ENCODE measurements around the gene PSMG3. TPM values are rescaled to one million over a fixed set of nuclear protein-coding genes. Genes with fewer than 3 reads are reported as not detected.

PSMG3 gene
- total RNA-seq, 1 experiment from 2014 or later, result 33.3 TPM

DNA sequence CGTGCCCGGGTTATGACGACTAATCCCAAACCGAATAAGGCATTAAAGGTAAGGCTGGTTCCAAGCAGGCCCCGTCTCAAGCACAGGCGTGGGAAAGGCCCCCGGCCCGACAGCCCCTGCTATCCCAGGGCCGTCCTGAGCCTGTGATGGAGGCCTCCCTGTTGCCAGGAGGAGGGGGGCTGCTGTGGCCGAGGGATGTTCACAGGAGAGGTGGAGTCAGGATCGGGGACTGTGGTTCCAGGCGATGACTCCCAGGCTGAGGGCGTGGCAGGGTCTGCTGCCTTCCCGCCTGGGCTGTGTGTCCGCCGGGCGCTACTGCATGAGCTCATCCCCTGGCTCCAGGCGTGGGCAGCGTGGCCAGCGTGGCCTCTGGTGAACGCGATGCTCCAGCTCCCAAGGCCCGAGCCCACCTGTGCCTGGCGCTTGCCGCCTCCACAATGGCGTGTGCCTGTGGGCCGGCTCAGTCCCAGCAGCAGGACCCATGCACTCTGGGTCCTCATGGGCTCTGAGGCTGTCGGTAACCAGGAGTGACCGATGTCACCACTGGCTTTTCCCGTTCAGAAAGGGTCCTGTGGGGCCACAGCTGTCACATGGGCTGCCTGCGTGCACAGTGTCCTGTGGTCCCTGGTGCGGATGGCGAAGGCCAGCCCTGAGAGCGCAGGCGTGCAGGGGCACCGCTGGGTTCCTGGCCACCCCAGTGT is 30.5 kb downstream of the PSMG3 start (continued):
- TF ChIP-seq, protein P1, sequence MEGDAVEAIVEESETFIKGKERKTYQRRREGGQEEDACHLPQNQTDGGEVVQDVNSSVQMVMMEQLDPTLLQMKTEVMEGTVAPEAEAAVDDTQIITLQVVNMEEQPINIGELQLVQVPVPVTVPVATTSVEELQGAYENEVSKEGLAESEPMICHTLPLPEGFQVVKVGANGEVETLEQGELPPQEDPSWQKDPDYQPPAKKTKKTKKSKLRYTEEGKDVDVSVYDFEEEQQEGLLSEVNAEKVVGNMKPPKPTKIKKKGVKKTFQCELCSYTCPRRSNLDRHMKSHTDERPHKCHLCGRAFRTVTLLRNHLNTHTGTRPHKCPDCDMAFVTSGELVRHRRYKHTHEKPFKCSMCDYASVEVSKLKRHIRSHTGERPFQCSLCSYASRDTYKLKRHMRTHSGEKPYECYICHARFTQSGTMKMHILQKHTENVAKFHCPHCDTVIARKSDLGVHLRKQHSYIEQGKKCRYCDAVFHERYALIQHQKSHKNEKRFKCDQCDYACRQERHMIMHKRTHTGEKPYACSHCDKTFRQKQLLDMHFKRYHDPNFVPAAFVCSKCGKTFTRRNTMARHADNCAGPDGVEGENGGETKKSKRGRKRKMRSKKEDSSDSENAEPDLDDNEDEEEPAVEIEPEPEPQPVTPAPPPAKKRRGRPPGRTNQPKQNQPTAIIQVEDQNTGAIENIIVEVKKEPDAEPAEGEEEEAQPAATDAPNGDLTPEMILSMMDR (IDR thresholded peaks at IDR 0.05), result no peak
- TF ChIP-seq RELA (CRISPR knock-in tag; IDR thresholded peaks at IDR 0.05; ENCODE audit: borderline replicate concordance), result no peak
- TF ChIP-seq, protein P2, sequence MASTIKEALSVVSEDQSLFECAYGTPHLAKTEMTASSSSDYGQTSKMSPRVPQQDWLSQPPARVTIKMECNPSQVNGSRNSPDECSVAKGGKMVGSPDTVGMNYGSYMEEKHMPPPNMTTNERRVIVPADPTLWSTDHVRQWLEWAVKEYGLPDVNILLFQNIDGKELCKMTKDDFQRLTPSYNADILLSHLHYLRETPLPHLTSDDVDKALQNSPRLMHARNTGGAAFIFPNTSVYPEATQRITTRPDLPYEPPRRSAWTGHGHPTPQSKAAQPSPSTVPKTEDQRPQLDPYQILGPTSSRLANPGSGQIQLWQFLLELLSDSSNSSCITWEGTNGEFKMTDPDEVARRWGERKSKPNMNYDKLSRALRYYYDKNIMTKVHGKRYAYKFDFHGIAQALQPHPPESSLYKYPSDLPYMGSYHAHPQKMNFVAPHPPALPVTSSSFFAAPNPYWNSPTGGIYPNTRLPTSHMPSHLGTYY (CRISPR knock-in tag; IDR thresholded peaks at IDR 0.05), result no peak
- no peak for TF ChIP-seq GTF2I (CRISPR knock-in tag; conservative IDR thresholded peaks at IDR 0.05)
- no peak for TF ChIP-seq ZNF232 (CRISPR knock-in tag; IDR thresholded peaks at IDR 0.05)

DNA sequence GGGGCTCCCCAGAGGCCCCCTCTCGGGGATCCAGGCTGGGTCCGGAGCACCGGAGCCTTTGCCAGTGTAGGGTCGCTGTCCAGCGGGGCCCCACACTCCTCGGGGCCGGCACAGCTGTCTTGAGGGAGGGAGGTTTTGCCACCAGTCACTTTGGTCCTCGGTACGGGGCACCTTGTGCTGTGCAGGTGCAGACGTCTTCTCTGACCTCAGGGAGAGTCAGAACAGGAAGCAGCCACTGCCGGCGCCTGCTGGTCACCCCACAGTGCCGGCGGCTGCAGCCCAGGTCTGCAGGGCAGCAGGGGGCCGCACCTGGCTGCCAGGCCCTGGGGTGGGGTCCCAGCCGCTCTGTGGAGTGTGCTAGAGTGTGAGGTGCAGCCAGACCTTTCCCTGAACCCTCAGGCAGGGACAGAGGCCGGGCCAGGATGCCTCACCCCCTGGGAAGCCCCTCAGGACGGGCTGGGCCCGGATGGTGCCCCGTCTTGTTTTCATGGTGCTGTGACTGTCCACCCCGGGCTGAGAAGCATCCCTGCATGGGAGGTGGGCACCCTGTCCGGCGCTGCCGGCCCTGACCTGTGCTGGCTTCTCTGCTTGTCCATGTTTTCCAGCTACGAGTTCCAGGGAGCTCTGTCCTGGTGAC is 31.2 kb downstream of the PSMG3 start:
- H3K4me3 Mint-ChIP-seq, result no peak overlapping the region
- DNase-seq (ENCODE audit: low spot score) (no peak), ATAC-seq (no peak)
- TF ChIP-seq, protein P3, sequence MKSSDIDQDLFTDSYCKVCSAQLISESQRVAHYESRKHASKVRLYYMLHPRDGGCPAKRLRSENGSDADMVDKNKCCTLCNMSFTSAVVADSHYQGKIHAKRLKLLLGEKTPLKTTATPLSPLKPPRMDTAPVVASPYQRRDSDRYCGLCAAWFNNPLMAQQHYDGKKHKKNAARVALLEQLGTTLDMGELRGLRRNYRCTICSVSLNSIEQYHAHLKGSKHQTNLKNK (CRISPR knock-in tag; IDR thresholded peaks at IDR 0.05), result no peak
- TF ChIP-seq, protein P4, sequence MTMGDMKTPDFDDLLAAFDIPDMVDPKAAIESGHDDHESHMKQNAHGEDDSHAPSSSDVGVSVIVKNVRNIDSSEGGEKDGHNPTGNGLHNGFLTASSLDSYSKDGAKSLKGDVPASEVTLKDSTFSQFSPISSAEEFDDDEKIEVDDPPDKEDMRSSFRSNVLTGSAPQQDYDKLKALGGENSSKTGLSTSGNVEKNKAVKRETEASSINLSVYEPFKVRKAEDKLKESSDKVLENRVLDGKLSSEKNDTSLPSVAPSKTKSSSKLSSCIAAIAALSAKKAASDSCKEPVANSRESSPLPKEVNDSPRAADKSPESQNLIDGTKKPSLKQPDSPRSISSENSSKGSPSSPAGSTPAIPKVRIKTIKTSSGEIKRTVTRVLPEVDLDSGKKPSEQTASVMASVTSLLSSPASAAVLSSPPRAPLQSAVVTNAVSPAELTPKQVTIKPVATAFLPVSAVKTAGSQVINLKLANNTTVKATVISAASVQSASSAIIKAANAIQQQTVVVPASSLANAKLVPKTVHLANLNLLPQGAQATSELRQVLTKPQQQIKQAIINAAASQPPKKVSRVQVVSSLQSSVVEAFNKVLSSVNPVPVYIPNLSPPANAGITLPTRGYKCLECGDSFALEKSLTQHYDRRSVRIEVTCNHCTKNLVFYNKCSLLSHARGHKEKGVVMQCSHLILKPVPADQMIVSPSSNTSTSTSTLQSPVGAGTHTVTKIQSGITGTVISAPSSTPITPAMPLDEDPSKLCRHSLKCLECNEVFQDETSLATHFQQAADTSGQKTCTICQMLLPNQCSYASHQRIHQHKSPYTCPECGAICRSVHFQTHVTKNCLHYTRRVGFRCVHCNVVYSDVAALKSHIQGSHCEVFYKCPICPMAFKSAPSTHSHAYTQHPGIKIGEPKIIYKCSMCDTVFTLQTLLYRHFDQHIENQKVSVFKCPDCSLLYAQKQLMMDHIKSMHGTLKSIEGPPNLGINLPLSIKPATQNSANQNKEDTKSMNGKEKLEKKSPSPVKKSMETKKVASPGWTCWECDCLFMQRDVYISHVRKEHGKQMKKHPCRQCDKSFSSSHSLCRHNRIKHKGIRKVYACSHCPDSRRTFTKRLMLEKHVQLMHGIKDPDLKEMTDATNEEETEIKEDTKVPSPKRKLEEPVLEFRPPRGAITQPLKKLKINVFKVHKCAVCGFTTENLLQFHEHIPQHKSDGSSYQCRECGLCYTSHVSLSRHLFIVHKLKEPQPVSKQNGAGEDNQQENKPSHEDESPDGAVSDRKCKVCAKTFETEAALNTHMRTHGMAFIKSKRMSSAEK (CRISPR knock-in tag; IDR thresholded peaks at IDR 0.05; ENCODE audit: borderline replicate concordance), result no peak
- no peak for TF ChIP-seq NFYB (CRISPR knock-in tag; conservative IDR thresholded peaks at IDR 0.05; ENCODE audit: low read depth)
- TF ChIP-seq, protein P5, sequence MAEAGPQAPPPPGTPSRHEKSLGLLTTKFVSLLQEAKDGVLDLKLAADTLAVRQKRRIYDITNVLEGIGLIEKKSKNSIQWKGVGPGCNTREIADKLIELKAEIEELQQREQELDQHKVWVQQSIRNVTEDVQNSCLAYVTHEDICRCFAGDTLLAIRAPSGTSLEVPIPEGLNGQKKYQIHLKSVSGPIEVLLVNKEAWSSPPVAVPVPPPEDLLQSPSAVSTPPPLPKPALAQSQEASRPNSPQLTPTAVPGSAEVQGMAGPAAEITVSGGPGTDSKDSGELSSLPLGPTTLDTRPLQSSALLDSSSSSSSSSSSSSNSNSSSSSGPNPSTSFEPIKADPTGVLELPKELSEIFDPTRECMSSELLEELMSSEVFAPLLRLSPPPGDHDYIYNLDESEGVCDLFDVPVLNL (CRISPR knock-in tag; IDR thresholded peaks at IDR 0.05; ENCODE audit: borderline replicate concordance, low read depth), result no peak
- TF ChIP-seq, protein P6, sequence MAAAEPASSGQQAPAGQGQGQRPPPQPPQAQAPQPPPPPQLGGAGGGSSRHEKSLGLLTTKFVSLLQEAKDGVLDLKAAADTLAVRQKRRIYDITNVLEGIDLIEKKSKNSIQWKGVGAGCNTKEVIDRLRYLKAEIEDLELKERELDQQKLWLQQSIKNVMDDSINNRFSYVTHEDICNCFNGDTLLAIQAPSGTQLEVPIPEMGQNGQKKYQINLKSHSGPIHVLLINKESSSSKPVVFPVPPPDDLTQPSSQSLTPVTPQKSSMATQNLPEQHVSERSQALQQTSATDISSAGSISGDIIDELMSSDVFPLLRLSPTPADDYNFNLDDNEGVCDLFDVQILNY (CRISPR knock-in tag; IDR thresholded peaks at IDR 0.05), result no peak
- TF ChIP-seq ELF4 (CRISPR knock-in tag; IDR thresholded peaks at IDR 0.05; ENCODE audit: low read depth), result no peak
- TF ChIP-seq, protein P7, sequence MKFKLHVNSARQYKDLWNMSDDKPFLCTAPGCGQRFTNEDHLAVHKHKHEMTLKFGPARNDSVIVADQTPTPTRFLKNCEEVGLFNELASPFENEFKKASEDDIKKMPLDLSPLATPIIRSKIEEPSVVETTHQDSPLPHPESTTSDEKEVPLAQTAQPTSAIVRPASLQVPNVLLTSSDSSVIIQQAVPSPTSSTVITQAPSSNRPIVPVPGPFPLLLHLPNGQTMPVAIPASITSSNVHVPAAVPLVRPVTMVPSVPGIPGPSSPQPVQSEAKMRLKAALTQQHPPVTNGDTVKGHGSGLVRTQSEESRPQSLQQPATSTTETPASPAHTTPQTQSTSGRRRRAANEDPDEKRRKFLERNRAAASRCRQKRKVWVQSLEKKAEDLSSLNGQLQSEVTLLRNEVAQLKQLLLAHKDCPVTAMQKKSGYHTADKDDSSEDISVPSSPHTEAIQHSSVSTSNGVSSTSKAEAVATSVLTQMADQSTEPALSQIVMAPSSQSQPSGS (CRISPR knock-in tag; IDR thresholded peaks at IDR 0.05; ENCODE audit: borderline replicate concordance, low read depth), result no peak
- no peak for TF ChIP-seq TCF7 (CRISPR knock-in tag; IDR thresholded peaks at IDR 0.05; ENCODE audit: low read depth)
- no peak for TF ChIP-seq NFATC4 (CRISPR knock-in tag; IDR thresholded peaks at IDR 0.05)
- TF ChIP-seq, protein P8, sequence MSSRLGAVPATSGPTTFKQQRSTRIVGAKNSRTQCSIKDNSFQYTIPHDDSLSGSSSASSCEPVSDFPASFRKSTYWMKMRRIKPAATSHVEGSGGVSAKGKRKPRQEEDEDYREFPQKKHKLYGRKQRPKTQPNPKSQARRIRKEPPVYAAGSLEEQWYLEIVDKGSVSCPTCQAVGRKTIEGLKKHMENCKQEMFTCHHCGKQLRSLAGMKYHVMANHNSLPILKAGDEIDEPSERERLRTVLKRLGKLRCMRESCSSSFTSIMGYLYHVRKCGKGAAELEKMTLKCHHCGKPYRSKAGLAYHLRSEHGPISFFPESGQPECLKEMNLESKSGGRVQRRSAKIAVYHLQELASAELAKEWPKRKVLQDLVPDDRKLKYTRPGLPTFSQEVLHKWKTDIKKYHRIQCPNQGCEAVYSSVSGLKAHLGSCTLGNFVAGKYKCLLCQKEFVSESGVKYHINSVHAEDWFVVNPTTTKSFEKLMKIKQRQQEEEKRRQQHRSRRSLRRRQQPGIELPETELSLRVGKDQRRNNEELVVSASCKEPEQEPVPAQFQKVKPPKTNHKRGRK (CRISPR knock-in tag; IDR thresholded peaks at IDR 0.05; ENCODE audit: borderline replicate concordance), result no peak
- TF ChIP-seq, protein P9, sequence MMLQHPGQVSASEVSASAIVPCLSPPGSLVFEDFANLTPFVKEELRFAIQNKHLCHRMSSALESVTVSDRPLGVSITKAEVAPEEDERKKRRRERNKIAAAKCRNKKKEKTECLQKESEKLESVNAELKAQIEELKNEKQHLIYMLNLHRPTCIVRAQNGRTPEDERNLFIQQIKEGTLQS (CRISPR knock-in tag; conservative IDR thresholded peaks at IDR 0.05), result no peak
- no peak for TF ChIP-seq ZNF671 (CRISPR knock-in tag; IDR thresholded peaks at IDR 0.05)
- no peaks in the 10 kb centered on the region for H3K36me3 Mint-ChIP-seq
- ChIA-PET CTCF (interaction anchor here (0.6 kb wide), 1 partner anchor 20 kb away, joined by 3 read pairs; no protein-coding TSS in a partner anchor), POLR2A (no interaction called here)
- no peak overlapping the region for H3K27ac Mint-ChIP-seq
- H3K9me3 Mint-ChIP-seq, result no peaks in the 10 kb centered on the region
- peaks cover 12% of the 10 kb centered on the region for H3K4me1 Mint-ChIP-seq
- no peaks in the 10 kb centered on the region for H3K27me3 Mint-ChIP-seq (ENCODE audit: low read depth)
